Ascending aorta (tissue), 2 donors: ENCODE measurements around the gene YIF1B. TPM values are rescaled to one million over a fixed set of nuclear protein-coding genes. Genes with fewer than 3 reads are reported as not detected.

ENCODE experiments used
- DNase-seq, 2 donors: peaks; one replicate each; pipeline ENCODE4 v3.0.0-alpha.2; 2019; ENCODE audit warnings: low spot score in 2 of 2
- H3K27ac ChIP-seq, 2 donors: fragments of 200-600 bp; sonication (generic); one replicate each; pipeline ENCODE4 v1.5.1; 2016 to 2017; ENCODE audit warnings: mild to moderate bottlenecking in 1 of 2
- H3K27me3 ChIP-seq: fragments of 200-600 bp; sonication (generic); one replicate; pipeline ENCODE4 v1.5.1; 2017
- H3K36me3 ChIP-seq, 2 donors: fragments of 200-600 bp; sonication (generic); one replicate each; pipeline ENCODE4 v1.5.1; 2016
- H3K4me1 ChIP-seq, 2 donors: fragments of 200-600 bp; sonication (generic); one replicate each; pipeline ENCODE4 v1.5.1; 2016 to 2017; ENCODE audit warnings: mild to moderate bottlenecking in 1 of 2
- H3K4me3 ChIP-seq, 2 donors: fragments of 200-600 bp; sonication (generic); one replicate each; pipeline ENCODE4 v1.5.1; 2016 to 2017; ENCODE audit warnings: mild to moderate bottlenecking in 1 of 2
- H3K9me3 ChIP-seq, 2 donors: fragments of 200-600 bp; sonication (generic); one replicate each; pipeline ENCODE4 v1.5.1; 2016
- CTCF ChIP-seq, 3 experiments: fragments of 200-600 bp in 2 of 3; fragments of 450-650 bp in 1 of 3; sonication (generic) in 2 of 3; IDR thresholded peaks; one replicate each; pipeline ENCODE4 v1.5.1; 2016 to 2019; ENCODE audit warnings: antibody characterized with exemption in 3 of 3, mild to moderate bottlenecking in 1 of 3, moderate library complexity in 1 of 3
- intact Hi-C: fragments of 100-400 bp; cut with DNase I; formaldehyde crosslinking; loops from one replicate; pipeline ENCODE4 v1.15.1; 2023
- total RNA-seq: library from RNA; depleted of rRNA; stranded (reverse); fragments of >200 nt; gene quantifications from one replicate; pipeline ENCODE4 v1.1.0, GENCODE V29; 2016

Gene YIF1B
- total RNA-seq, 1 donor from 2014 or later, result 24.7 TPM

- H3K4me1 ChIP-seq, result peaks cover 12 to 36% of the 10 kb centered on the region in 2 donors
- TF ChIP-seq CTCF (IDR thresholded peaks at IDR 0.05), result no peak
- no peaks in the 10 kb centered on the region for H3K27me3 ChIP-seq
- intact Hi-C loops, result loop anchor here (2.0 kb wide), 2 partner anchors 55 to 75 kb away; partner anchors contain the start of gene PSMD8
- DNase-seq, result no peak
- peak within 1 kb of the TSS; percentile 67 to 95 for H3K4me3 ChIP-seq
- H3K9me3 ChIP-seq, result no peaks in the 10 kb centered on the region
- H3K36me3 ChIP-seq, result peaks cover 2 to 8% of the 10 kb centered on the region in 2 donors
- peak within 1 kb of the TSS; percentile 91 to 98 for H3K27ac ChIP-seq
Measured at GRCh38 chr19:38319421-38320258, 3.9 kb upstream of the YIF1B start, which contains the start of gene KCNK6. Gene KCNK6, plus strand, starts transcription at chr19:38319845. Its CDS starts 106 bp downstream, at chr19:38319951.

GRCh38 chr19:38318660-38319059 is 2.9 kb upstream of the YIF1B start:
- peaks cover 0 to 1% of the 10 kb centered on the region in 2 donors for H3K36me3 ChIP-seq
- TF ChIP-seq CTCF (IDR thresholded peaks at IDR 0.05), result no peak
- no peaks in the 10 kb centered on the region for H3K27me3 ChIP-seq
- H3K27ac ChIP-seq, result peak overlapping the region; percentile 91 to 98
- H3K4me3 ChIP-seq, result peak overlapping the region; percentile 67 to 95
- H3K9me3 ChIP-seq, result no peaks in the 10 kb centered on the region
- no peak for DNase-seq
- intact Hi-C loops, result no loop called here
- peaks cover 11 to 36% of the 10 kb centered on the region in 2 donors for H3K4me1 ChIP-seq

GRCh38 chr19:38317104-38317612 is 1.4 kb upstream of the YIF1B start:
- Histone ChIP-seq H3K4me3 (no peak overlapping the region), H3K36me3 (no peaks in the 10 kb centered on the region), H3K27ac (peak overlapping the region; percentile 7 to 85), H3K9me3 (no peaks in the 10 kb centered on the region), H3K27me3 (no peaks in the 10 kb centered on the region), H3K4me1 (peaks cover 7 to 28% of the 10 kb centered on the region in 2 donors)
- no peak for DNase-seq
- intact Hi-C loops, result loop anchor here (2.0 kb wide), 1 partner anchor 52 kb away; the partner anchor contains the start of gene SPINT2
- TF ChIP-seq CTCF (IDR thresholded peaks at IDR 0.05), result no peak

- intact Hi-C loops, result loop anchor here (1.0 to 2.0 kb wide), 2 partner anchors 38 to 52 kb away; partner anchors contain the start of gene SPINT2
- Histone ChIP-seq H3K4me1 (peaks cover 7 to 25% of the 10 kb centered on the region in 2 donors), H3K4me3 (peak overlapping the region; percentile 21 to 70)
Measured at GRCh38 chr19:38316477-38317067, 825 bp upstream of the YIF1B start.

More at GRCh38 chr19:38316477-38317067, 825 bp upstream of the YIF1B start:
- H3K9me3 ChIP-seq, result no peaks in the 10 kb centered on the region
- H3K36me3 ChIP-seq, result no peaks in the 10 kb centered on the region
- DNase-seq, result no peak
- no peak for TF ChIP-seq CTCF (IDR thresholded peaks at IDR 0.05)
- peak overlapping the region; percentile 77 to 85 for H3K27ac ChIP-seq
- no peaks in the 10 kb centered on the region for H3K27me3 ChIP-seq
